ACC112 (cell line): ENCODE results near the gene COX10.

Experiments
- H2AFZ ChIP-seq: fragments of 200-600 bp; sonication (generic); one replicate; pipeline ENCODE4 v1.6.0; 2017; ENCODE audit warnings: antibody characterized with exemption, low read length; ENCODE audit not compliant: unreplicated experiment
- H3K27ac ChIP-seq: fragments of 200-600 bp; sonication (generic); 2 replicates; pipeline ENCODE4 v1.5.1; 2014; ENCODE audit warnings: low read depth, mild to moderate bottlenecking, antibody characterized with exemption, low read length, moderate library complexity
- H3K27me3 ChIP-seq: fragments of 200-600 bp; sonication (generic); 2 replicates; pipeline ENCODE4 v1.6.1; 2014; ENCODE audit warnings: mild to moderate bottlenecking, antibody characterized with exemption, low read length, moderate library complexity, mixed read lengths; ENCODE audit not compliant: insufficient read depth
- H3K36me3 ChIP-seq: fragments of 200-600 bp; sonication (generic); 2 replicates; pipeline ENCODE4 v1.6.1; 2016; ENCODE audit warnings: mild to moderate bottlenecking, antibody characterized with exemption, low read length, moderate library complexity, mixed read lengths; ENCODE audit not compliant: insufficient read depth
- H3K4me1 ChIP-seq: fragments of 200-600 bp; sonication (generic); one replicate; pipeline ENCODE4 v1.6.1; 2016; ENCODE audit warnings: low read length, mixed read lengths; ENCODE audit not compliant: insufficient read depth, unreplicated experiment, control insufficient read depth
- H3K4me3 ChIP-seq: fragments of 200-600 bp; sonication (generic); 2 replicates; pipeline ENCODE4 v1.5.1; 2014; ENCODE audit warnings: mild to moderate bottlenecking, low read depth, low read length
- H3K79me2 ChIP-seq: fragments of 200-600 bp; sonication (generic); one replicate; pipeline ENCODE4 v1.6.0; 2016; ENCODE audit warnings: low read length; ENCODE audit not compliant: control insufficient read depth, unreplicated experiment, insufficient read depth

COX10 gene

GRCh38 chr17:14070344-14070984 lies 1.2 kb downstream of the COX10 start:
- Histone ChIP-seq H2AFZ (no peak overlapping the region), H3K4me3 (peak overlapping the region; percentile 100), H3K79me2 (peaks cover 69% of the 10 kb centered on the region), H3K27me3 (no peaks in the 10 kb centered on the region), H3K4me1 (peaks cover 15% of the 10 kb centered on the region), H3K27ac (no peak overlapping the region), H3K36me3 (peaks cover 10% of the 10 kb centered on the region)

- H3K27ac ChIP-seq, result no peak overlapping the region
- H3K79me2 ChIP-seq, result peaks cover 57% of the 10 kb centered on the region
- H3K27me3 ChIP-seq, result no peaks in the 10 kb centered on the region
- H2AFZ ChIP-seq, result no peak overlapping the region
- no peak overlapping the region for H3K4me3 ChIP-seq
- peaks cover 14% of the 10 kb centered on the region for H3K4me1 ChIP-seq
- peaks cover 15% of the 10 kb centered on the region for H3K36me3 ChIP-seq
These were observed 3.6 kb downstream of the COX10 start for GRCh38 chr17:14072881-14073280.

- Histone ChIP-seq H3K79me2 (peaks cover 9% of the 10 kb centered on the region), H3K27me3 (no peaks in the 10 kb centered on the region), H3K27ac (no peak overlapping the region), H2AFZ (no peak overlapping the region), H3K4me3 (no peak overlapping the region), H3K4me1 (no peaks in the 10 kb centered on the region), H3K36me3 (peaks cover 15% of the 10 kb centered on the region)
These were observed 8.7 kb downstream of the COX10 start for GRCh38 chr17:14078027-14078426.

GRCh38 chr17:14080847-14081251 lies 11.5 kb downstream of the COX10 start:
- H3K36me3 ChIP-seq, result peaks cover 12% of the 10 kb centered on the region
- H3K4me1 ChIP-seq, result no peaks in the 10 kb centered on the region

GRCh38 chr17:14082848-14083247 lies 13.5 kb downstream of the COX10 start:
- H3K4me3 ChIP-seq, result no peak overlapping the region
- H3K79me2 ChIP-seq, result peaks cover 8% of the 10 kb centered on the region
- no peak overlapping the region for H3K27ac ChIP-seq
- no peaks in the 10 kb centered on the region for H3K4me1 ChIP-seq
- 0 out of 2 replicates have a peak, but pooled peaks cover 2% of the 10 kb centered on the region for H3K36me3 ChIP-seq
- H3K27me3 ChIP-seq, result no peaks in the 10 kb centered on the region
- no peak overlapping the region for H2AFZ ChIP-seq

More at GRCh38 chr17:14080847-14081251, 11.5 kb downstream of the COX10 start:
- Histone ChIP-seq H3K79me2 (no peaks in the 10 kb centered on the region), H2AFZ (no peak overlapping the region), H3K27ac (no peak overlapping the region), H3K27me3 (no peaks in the 10 kb centered on the region), H3K4me3 (no peak overlapping the region)

GRCh38 chr17:14084955-14085354 lies 15.7 kb downstream of the COX10 start:
- H3K4me1 ChIP-seq, result no peaks in the 10 kb centered on the region
- H3K36me3 ChIP-seq, result 0 out of 2 replicates have a peak, but pooled peaks cover 2% of the 10 kb centered on the region
- no peak overlapping the region for H3K4me3 ChIP-seq
- no peak overlapping the region for H3K27ac ChIP-seq
- H3K27me3 ChIP-seq, result no peaks in the 10 kb centered on the region
- H3K79me2 ChIP-seq, result peaks cover 10% of the 10 kb centered on the region
- no peak overlapping the region for H2AFZ ChIP-seq

GRCh38 chr17:14086189-14086588 lies 16.9 kb downstream of the COX10 start:
- no peak overlapping the region for H3K4me3 ChIP-seq
- H2AFZ ChIP-seq, result no peak overlapping the region
- H3K4me1 ChIP-seq, result peaks cover 2% of the 10 kb centered on the region
- H3K27me3 ChIP-seq, result no peaks in the 10 kb centered on the region
- 0 out of 2 replicates have a peak, but pooled peaks cover 2% of the 10 kb centered on the region for H3K36me3 ChIP-seq
- no peak overlapping the region for H3K27ac ChIP-seq
- H3K79me2 ChIP-seq, result peaks cover 11% of the 10 kb centered on the region

- H3K27ac ChIP-seq, result no peak overlapping the region
- no peaks in the 10 kb centered on the region for H3K27me3 ChIP-seq
- no peaks in the 10 kb centered on the region for H3K36me3 ChIP-seq
- no peak overlapping the region for H2AFZ ChIP-seq
- H3K4me3 ChIP-seq, result no peak overlapping the region
- peaks cover 23% of the 10 kb centered on the region for H3K4me1 ChIP-seq
- H3K79me2 ChIP-seq, result peaks cover 18% of the 10 kb centered on the region
These were observed 19.9 kb downstream of the COX10 start for GRCh38 chr17:14089179-14089578.

GRCh38 chr17:14091367-14091766 lies 22.1 kb downstream of the COX10 start:
- H3K27me3 ChIP-seq, result no peaks in the 10 kb centered on the region
- no peaks in the 10 kb centered on the region for H3K36me3 ChIP-seq
- peaks cover 23% of the 10 kb centered on the region for H3K79me2 ChIP-seq
- no peak overlapping the region for H2AFZ ChIP-seq
- peaks cover 23% of the 10 kb centered on the region for H3K4me1 ChIP-seq
- 0 out of 2 replicates have a peak overlapping the region, but pooled peaks have one; percentile 7 for H3K4me3 ChIP-seq
- H3K27ac ChIP-seq, result no peak overlapping the region

- Histone ChIP-seq H3K4me3 (no peak overlapping the region), H2AFZ (no peak overlapping the region), H3K36me3 (no peaks in the 10 kb centered on the region), H3K27me3 (no peaks in the 10 kb centered on the region), H3K4me1 (peaks cover 23% of the 10 kb centered on the region), H3K27ac (no peak overlapping the region), H3K79me2 (peaks cover 18% of the 10 kb centered on the region)
These were observed 23.5 kb downstream of the COX10 start for GRCh38 chr17:14092808-14093207.
